HepG2 (cell line): Measurements from ENCODE around the gene PLIN5. TPM values are rescaled to one million over a fixed set of nuclear protein-coding genes. Genes with fewer than 3 reads are reported as not detected.

ENCODE experiments used
- ARNT2 ChIP-seq: sonication (generic); formaldehyde crosslinking; IDR thresholded peaks from 2 replicates; pipeline ENCODE4 v1.8.0; 2022; ENCODE audit warnings: mild to moderate bottlenecking, low read depth, missing genetic modification reagents, moderate library complexity
- FOXP1 ChIP-seq, 2 experiments: fragments of 450-650 bp in 1 of 2; IDR thresholded peaks; 2 replicates each; pipeline ENCODE4 v1.6.1; 2017 to 2018; ENCODE audit warnings: antibody characterized with exemption in 1 of 2
- MAZ ChIP-seq, 2 experiments: sonication (generic) in 1 of 2; formaldehyde crosslinking in 1 of 2; IDR thresholded peaks; 2 replicates each; pipeline versions ENCODE4 v1.5.0 to v1.6.1; 2012 to 2020; ENCODE audit warnings: low read depth in 2 of 2, mild to moderate bottlenecking in 2 of 2, borderline replicate concordance in 1 of 2, improper control_type of control experiment in 1 of 2, low read length in 1 of 2, missing genetic modification reagents in 1 of 2, moderate library complexity in 1 of 2
- TERF1 ChIP-seq: sonication (generic); formaldehyde crosslinking; IDR thresholded peaks from 2 replicates; pipeline ENCODE4 v1.8.0; 2022; ENCODE audit warnings: mild to moderate bottlenecking, missing genetic modification reagents, moderate library complexity
- WIZ ChIP-seq: sonication (generic); formaldehyde crosslinking; IDR thresholded peaks from 2 replicates; pipeline ENCODE4 v1.5.1; 2020; ENCODE audit warnings: mild to moderate bottlenecking, missing genetic modification reagents
- ZMYM3 ChIP-seq: sonication (generic); formaldehyde crosslinking; IDR thresholded peaks from 2 replicates; pipeline ENCODE4 v1.5.1; 2020; ENCODE audit warnings: mild to moderate bottlenecking, missing genetic modification reagents
- ZNF260 ChIP-seq: sonication (generic); formaldehyde crosslinking; IDR thresholded peaks from 2 replicates; pipeline ENCODE4 v1.4.0; 2020; ENCODE audit warnings: missing genetic modification reagents, low read depth, mild to moderate bottlenecking, borderline replicate concordance
- ZSCAN25 ChIP-seq: sonication (generic); formaldehyde crosslinking; IDR thresholded peaks from 2 replicates; pipeline ENCODE4 v1.8.0; 2022; ENCODE audit warnings: mild to moderate bottlenecking, missing genetic modification reagents
- ZXDC ChIP-seq: sonication (generic); formaldehyde crosslinking; IDR thresholded peaks from 2 replicates; pipeline ENCODE4 v1.5.0; 2020; ENCODE audit warnings: mild to moderate bottlenecking, missing genetic modification reagents
- polyA plus RNA-seq, 8 experiments: library from polyadenylated mRNA; depleted of rRNA in 3 of 8; stranded (reverse) in 7 of 8; unstranded in 1 of 8; fragments of >200 nt; fragmentation: Illumina TruSeq in 4 of 8; extraction: Trizol in 4 of 8; gene quantifications; 2 replicates each; pipeline versions ENCODE4 v1.2.1 to v1.2.3, GENCODE V29; 2011 to 2016; ENCODE audit warnings: low read depth in 4 of 8, missing spikeins in 1 of 8, mixed read lengths in 1 of 8; ENCODE audit not compliant: insufficient read depth in 1 of 8
- total RNA-seq, 5 experiments: library from RNA; depleted of rRNA; stranded (reverse); fragments of >200 nt; fragmentation: Illumina TruSeq; extraction: Trizol; gene quantifications; 2 replicates each; pipeline ENCODE4 v1.2.3, GENCODE V29; 2016; ENCODE audit warnings: low read depth in 1 of 5
- TF ChIP-seq, protein P1 (sequence below): sonication (generic); formaldehyde crosslinking; IDR thresholded peaks from 2 replicates; pipeline ENCODE4 v1.4.0; 2020; ENCODE audit warnings: mild to moderate bottlenecking, missing genetic modification reagents
- TF ChIP-seq, protein P2 (sequence below): IDR thresholded peaks from 2 replicates; pipeline ENCODE4 v1.6.1; 2016; ENCODE audit warnings: mild to moderate bottlenecking

The PLIN5 gene
- total and polyA plus RNA-seq, 2 of the 13 experiments (the other 11 are each of a cell fraction or from before 2014, with no cell fraction given) = 1.8 to 4.8 TPM

GRCh38 chr19:4581666-4582553 lies 46.9 kb upstream of the PLIN5 start (continued):
- TF ChIP-seq FOXP1 (IDR thresholded peaks at IDR 0.05) = no peak
- TF ChIP-seq FOXP1 (CRISPR knock-in tag; IDR thresholded peaks at IDR 0.05) = no peak
- TF ChIP-seq, protein P1, sequence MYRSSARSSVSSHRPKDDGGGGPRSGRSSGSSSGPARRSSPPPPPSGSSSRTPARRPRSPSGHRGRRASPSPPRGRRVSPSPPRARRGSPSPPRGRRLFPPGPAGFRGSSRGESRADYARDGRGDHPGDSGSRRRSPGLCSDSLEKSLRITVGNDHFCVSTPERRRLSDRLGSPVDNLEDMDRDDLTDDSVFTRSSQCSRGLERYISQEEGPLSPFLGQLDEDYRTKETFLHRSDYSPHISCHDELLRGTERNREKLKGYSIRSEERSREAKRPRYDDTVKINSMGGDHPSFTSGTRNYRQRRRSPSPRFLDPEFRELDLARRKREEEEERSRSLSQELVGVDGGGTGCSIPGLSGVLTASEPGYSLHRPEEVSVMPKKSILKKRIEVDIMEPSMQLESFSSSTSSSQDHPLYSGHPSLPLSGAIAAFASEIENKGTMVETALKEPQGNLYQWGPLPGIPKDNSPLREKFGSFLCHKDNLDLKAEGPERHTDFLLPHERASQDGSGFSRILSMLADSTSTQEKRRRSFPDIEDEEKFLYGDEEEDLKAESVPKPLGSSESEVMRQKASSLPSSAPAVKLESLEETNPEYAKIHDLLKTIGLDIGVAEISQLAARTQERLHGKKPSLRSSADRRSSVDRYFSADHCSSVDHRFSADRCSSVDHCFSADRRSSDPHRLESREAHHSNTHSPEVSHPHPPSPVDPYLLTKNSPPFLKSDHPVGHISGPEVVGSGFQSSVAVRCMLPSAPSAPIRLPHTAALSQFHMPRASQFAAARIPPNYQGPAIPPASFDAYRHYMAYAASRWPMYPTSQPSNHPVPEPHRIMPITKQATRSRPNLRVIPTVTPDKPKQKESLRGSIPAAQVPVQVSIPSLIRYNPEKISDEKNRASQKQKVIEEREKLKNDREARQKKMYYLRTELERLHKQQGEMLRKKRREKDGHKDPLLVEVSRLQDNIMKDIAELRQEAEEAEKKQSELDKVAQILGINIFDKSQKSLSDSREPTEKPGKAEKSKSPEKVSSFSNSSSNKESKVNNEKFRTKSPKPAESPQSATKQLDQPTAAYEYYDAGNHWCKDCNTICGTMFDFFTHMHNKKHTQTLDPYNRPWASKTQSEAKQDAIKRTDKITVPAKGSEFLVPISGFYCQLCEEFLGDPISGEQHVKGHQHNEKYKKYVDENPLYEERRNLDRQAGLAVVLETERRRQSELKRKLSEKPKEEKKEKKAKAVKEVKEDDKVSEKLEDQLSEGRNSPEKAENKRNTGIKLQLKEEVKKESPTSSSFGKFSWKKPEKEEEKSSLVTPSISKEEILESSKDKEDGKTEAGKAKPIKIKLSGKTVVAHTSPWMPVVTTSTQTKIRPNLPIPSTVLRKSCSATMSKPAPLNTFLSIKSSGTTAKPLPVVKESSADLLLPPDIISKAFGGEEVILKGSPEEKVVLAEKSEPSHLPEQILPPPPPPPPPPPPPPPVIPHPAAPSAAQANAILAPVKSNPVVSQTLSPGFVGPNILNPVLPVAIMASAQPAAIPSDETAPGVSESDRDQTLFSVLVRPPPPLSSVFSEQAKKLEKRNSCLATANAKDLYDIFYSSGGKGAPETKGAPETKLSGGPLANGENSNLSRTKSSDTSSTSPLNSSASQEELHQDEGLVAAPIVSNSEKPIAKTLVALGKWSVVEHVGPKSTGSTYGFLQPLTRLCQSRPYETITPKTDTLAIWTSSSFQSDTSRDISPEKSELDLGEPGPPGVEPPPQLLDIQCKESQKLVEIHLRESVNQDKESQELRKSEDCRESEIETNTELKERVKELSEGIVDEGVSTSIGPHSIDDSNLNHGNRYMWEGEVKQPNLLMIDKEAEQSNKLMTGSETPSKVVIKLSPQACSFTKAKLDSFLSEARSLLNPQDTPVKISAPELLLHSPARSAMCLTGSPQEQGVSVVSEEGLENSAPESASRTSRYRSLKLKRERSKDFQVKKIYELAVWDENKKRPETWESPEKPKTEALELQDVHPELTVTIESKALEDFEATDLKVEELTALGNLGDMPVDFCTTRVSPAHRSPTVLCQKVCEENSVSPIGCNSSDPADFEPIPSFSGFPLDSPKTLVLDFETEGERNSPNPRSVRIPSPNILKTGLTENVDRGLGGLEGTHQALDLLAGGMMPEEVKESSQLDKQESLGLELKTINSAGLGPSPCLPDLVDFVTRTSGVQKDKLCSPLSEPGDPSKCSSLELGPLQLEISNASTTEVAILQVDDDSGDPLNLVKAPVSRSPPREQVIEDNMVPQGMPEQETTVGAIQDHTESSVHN (CRISPR knock-in tag) = no peak
- no peak; the same call in 1 of the 2 replicates for TF ChIP-seq ARNT2 (CRISPR knock-in tag)
- peak; percentile 79 for TF ChIP-seq ZMYM3 (CRISPR knock-in tag)
- TF ChIP-seq TERF1 = 0 out of 2 replicates have a peak, but pooled peaks have one; percentile 36
- TF ChIP-seq ZNF260 (CRISPR knock-in tag) = no peak
- TF ChIP-seq ZXDC (CRISPR knock-in tag) = no peak
- TF ChIP-seq, protein P2, sequence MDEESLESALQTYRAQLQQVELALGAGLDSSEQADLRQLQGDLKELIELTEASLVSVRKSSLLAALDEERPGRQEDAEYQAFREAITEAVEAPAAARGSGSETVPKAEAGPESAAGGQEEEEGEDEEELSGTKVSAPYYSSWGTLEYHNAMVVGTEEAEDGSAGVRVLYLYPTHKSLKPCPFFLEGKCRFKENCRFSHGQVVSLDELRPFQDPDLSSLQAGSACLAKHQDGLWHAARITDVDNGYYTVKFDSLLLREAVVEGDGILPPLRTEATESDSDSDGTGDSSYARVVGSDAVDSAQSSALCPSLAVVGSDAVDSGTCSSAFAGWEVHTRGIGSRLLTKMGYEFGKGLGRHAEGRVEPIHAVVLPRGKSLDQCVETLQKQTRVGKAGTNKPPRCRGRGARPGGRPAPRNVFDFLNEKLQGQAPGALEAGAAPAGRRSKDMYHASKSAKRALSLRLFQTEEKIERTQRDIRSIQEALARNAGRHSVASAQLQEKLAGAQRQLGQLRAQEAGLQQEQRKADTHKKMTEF (CRISPR knock-in tag) = no peak
- 0 out of 2 replicates have a peak, but pooled peaks have one; percentile 36 for TF ChIP-seq WIZ (CRISPR knock-in tag)
- TF ChIP-seq ZSCAN25 (CRISPR knock-in tag) = peak; percentile 43; the same call in 1 of the 2 replicates
- peak; percentile 82; the same call in 1 of the 2 replicates for TF ChIP-seq MAZ (IDR thresholded peaks at IDR 0.05; ENCODE audit: borderline replicate concordance, low read depth, low read length)
- TF ChIP-seq MAZ (CRISPR knock-in tag; IDR thresholded peaks at IDR 0.05; ENCODE audit: low read depth) = 0 out of 2 replicates have a peak, but pooled peaks have one; percentile 50
